Measurements from ENCODE around the gene RASSF4. TPM values are rescaled to one million over a fixed set of nuclear protein-coding genes. Genes with fewer than 3 reads are reported as not detected.

The RASSF4 gene
- total RNA-seq, 1 experiment from 2014 or later: 11.5 TPM

DNA sequence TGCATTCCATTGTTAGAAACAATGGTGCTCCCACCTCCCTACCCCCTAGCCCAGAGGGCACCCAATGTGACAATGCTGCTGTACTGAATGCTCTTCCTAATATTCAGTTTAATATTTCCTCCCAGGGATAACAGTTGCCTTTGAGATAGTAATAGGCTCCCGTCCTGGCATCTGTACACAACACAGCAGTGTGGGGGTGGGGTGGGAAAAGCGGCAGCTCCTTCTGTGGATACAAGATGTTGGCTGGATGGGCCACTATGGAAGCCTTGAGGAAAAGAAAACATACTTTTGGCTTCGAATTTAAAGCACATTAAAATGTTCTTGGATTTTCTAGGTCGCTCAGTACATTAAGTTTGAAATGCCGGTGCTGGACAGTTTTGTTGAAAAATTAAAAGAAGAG is 32.0 kb downstream of the RASSF4 start:
- WGBS (ENCODE audit: extremely low coverage, insufficient read length, low lambda C conversion rate): no CpG with 5 or more reads among the region's 5 CpGs
- Mint-ChIP-seq H3K4me1 (peaks cover 69 to 77% of the 10 kb centered on the region in 2 experiments), H3K36me3 (ENCODE audit: insufficient read depth in 1 of 3, low read depth in 3 of 3) (peaks cover 5 to 22% (median 8%) of the 10 kb centered on the region in 3 experiments; a peak in 5 of 7 replicates), H3K9me3 (no peaks in the 10 kb centered on the region; a peak in 2 of 5 replicates), H3K4me3 (no peak overlapping the region; a peak in 1 of 5 replicates), H3K27me3 (ENCODE audit: low read depth) (peaks cover 3% of the 10 kb centered on the region), H3K27ac (no peak overlapping the region)
- Histone ChIP-seq H2BK12ac (ENCODE audit: insufficient read length, low read depth, low read length) (no peak overlapping the region), H3K18ac (ENCODE audit: insufficient read length, low read depth, low read length) (no peak overlapping the region), H3K23ac (ENCODE audit: insufficient read length, low read depth, low read length) (no peak overlapping the region), H3T11ph (ENCODE audit: low read length) (no peak overlapping the region), H3K4ac (ENCODE audit: low read depth, low read length) (no peak overlapping the region), H4K20me1 (ENCODE audit: control insufficient read depth, insufficient read depth, insufficient read length) (no peaks in the 10 kb centered on the region), H4K5ac (ENCODE audit: insufficient read length, low read depth, low read length) (no peak overlapping the region), H2BK20ac (ENCODE audit: low read depth, low read length, poor library complexity, severe bottlenecking) (no peak overlapping the region), H2BK5ac (ENCODE audit: insufficient read length, low read length) (no peak overlapping the region), H4K8ac (replicated peaks; ENCODE audit: insufficient read length, low read depth, low read length) (no peak overlapping the region), H3K79me1 (ENCODE audit: insufficient read depth, low read depth, low read length, poor library complexity, severe bottlenecking) (no peaks in the 10 kb centered on the region), H2BK120ac (ENCODE audit: low read depth, low read length, poor library complexity, severe bottlenecking) (no peak overlapping the region), H3K4me2 (ENCODE audit: insufficient read depth, insufficient read length, low read length) (no peak overlapping the region), H3K79me2 (ENCODE audit: insufficient read depth, low read length) (no peaks in the 10 kb centered on the region), H3K27me3 (ENCODE audit: insufficient read depth, low read length) (no peaks in the 10 kb centered on the region), H3K56ac (ENCODE audit: insufficient read length, low read depth, low read length) (no peak overlapping the region), H2AK5ac (ENCODE audit: insufficient read length, low read length) (no peak overlapping the region), H2AFZ (ENCODE audit: low read length) (no peak overlapping the region), H4K91ac (ENCODE audit: insufficient read length, low read depth, low read length) (no peak overlapping the region), H3K9me3 (ENCODE audit: control insufficient read depth, low read depth, low read length) (no peaks in the 10 kb centered on the region), H3K9ac (ENCODE audit: extremely low read depth, insufficient read length, low read length) (no peak overlapping the region), H3K4me1 (ENCODE audit: insufficient read depth, low read length) (peaks cover 7% of the 10 kb centered on the region; the same call in 1 of the 2 replicates), H3K23me2 (ENCODE audit: insufficient read length, low read depth, low read length, poor library complexity, severe bottlenecking) (no peaks in the 10 kb centered on the region), H2BK15ac (ENCODE audit: low read depth, low read length) (no peak overlapping the region), H3K27ac (ENCODE audit: insufficient read length, low read depth, low read length) (no peak overlapping the region), H3K14ac (ENCODE audit: insufficient read depth, low read length) (no peak overlapping the region)
- TF ChIP-seq, protein P1, sequence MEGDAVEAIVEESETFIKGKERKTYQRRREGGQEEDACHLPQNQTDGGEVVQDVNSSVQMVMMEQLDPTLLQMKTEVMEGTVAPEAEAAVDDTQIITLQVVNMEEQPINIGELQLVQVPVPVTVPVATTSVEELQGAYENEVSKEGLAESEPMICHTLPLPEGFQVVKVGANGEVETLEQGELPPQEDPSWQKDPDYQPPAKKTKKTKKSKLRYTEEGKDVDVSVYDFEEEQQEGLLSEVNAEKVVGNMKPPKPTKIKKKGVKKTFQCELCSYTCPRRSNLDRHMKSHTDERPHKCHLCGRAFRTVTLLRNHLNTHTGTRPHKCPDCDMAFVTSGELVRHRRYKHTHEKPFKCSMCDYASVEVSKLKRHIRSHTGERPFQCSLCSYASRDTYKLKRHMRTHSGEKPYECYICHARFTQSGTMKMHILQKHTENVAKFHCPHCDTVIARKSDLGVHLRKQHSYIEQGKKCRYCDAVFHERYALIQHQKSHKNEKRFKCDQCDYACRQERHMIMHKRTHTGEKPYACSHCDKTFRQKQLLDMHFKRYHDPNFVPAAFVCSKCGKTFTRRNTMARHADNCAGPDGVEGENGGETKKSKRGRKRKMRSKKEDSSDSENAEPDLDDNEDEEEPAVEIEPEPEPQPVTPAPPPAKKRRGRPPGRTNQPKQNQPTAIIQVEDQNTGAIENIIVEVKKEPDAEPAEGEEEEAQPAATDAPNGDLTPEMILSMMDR (conservative IDR thresholded peaks at IDR 0.05): no peak
- no peak for DNase-seq
